GM21576 (cell line): Measurements from ENCODE around the gene ITPR1.

Experiments used
- ATAC-seq: cut with Tn5 transposase; IDR thresholded peaks from one replicate; pipeline ENCODE4 v1.9.1; 2021; ENCODE audit warnings: mild to moderate bottlenecking, moderate library complexity; ENCODE audit not compliant: unreplicated experiment

ITPR1 gene

GRCh38 chr3:4633078-4634004 lies 140.2 kb downstream of the ITPR1 start:
- ATAC-seq: peak; percentile 81

GRCh38 chr3:4634894-4635293 lies 141.7 kb downstream of the ITPR1 start:
- no peak for ATAC-seq

DNA sequence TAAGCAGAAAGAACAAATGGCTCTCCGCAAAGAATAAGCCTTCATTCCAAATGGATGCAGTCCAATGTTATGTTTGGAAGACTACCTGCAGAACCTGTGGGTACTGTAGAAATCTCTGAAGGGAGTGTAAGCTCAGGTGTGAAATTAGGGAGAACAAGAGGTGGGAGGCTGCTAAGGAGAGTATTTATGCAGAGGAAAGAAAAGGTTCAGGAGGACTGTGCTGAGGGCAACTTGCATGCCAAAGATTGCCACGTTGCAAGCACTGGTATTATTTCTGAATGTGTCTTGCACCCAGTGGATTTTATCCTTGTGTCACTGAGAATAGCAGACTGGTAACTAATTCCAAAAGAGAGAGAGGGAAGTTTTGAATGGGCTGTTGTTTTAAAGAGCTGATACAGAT lies 144.1 kb downstream of the ITPR1 start:
- no peak for ATAC-seq

GRCh38 chr3:4641863-4642563 lies 148.9 kb downstream of the ITPR1 start:
- no peak for ATAC-seq

DNA sequence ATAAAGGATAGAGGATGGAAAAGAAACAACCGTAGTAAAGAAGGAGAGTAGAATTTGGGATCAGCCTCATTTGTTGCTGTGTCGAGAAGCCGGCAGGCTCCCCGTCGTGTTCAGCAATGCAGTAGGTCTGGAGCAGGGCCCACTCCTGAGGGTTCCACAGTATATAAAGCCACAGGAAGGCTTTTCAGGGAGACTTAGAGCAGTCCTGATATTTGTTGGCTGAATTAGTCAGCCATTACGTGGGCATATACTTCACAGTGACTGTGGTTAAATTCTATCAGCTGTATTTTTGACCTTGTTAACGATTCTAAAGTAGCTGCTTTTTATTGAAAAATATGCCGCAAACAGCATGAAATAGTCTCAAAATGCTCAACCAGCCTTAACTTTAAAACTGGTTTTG lies 149.5 kb downstream of the ITPR1 start:
- no peak for ATAC-seq

DNA sequence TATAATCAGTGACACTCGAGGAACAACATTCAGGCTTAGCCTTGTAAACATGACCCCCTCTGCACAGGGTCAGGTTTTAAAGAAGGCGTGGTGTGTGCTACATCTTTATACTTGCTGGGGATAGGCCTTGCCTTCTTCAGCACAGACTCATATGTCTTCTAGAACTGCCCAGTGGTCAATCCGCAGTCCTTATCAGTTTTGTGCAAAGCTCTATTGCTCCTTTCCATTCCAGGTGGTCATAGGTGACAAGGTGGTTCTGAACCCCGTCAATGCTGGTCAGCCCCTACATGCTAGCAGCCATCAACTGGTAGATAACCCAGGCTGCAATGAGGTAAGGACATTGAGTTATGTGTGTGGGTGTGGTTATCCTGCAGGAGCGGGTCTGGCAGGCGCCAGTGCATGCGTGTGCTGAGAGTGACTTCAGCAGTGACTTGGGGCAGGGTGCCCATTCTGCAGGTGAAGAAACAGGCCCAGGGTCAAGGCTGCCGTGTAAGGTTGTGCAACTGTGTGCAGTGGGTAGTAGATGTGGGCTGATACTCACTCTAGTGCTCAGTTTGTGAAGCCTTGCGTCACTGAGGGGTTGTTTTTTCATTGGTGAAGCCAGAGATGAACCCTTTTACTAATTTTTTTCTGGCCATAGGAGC lies 150.9 kb downstream of the ITPR1 start:
- ATAC-seq: no peak

DNA sequence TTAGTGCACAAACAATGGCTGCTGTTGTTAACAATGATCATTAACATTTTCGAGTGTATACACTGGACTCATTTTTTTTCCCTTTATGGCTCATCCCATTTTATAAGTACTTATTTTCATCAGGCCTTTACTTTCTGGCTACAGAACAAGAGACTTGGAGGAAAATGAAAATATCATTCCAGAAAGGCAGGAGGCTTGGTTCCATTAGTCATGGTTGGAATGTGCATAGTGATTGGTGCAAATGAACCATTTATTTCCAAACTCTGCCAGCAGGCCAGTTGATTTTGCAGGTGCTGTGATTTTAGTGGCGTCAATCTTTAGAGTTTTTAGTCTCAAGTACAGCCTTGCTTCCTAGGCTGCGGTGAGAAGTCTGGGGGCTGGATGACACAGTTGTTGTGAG lies 151.8 kb downstream of the ITPR1 start:
- ATAC-seq: no peak

DNA sequence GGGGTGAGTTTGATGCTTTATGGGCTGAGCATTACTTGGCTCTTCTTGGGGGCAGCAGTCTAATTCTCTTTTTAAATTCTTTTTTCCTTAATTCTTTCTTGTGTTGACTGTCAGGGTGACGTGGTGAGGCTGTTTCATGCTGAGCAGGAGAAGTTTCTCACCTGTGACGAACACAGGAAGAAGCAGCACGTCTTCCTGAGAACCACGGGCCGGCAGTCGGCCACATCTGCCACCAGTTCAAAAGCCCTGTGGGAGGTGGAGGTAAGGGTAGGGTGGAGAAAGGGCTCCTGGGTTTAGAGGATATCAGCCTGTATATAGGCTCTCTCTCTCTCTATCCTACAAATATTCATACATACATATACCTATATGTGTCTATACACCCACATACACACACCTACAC lies 152.3 kb downstream of the ITPR1 start:
- ATAC-seq: no peak

DNA sequence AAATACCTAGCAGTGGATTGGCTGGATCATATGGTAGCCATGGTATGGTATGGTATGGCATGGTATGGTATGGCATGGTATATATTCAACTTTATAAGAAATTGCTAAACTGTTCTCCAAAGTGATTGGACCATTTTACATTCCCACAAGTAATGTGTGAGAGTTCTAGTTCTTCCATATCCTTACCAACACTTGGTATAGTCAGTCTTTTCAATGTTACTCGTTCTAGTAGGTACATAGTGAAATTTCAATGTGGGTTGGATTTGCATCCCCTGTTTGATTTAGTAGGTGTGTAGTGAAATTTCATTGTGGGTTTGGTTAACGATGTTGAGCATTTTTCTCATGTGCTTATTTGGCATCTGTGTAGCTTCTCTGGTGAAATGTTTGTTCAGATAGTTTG lies 154.3 kb downstream of the ITPR1 start:
- ATAC-seq: no peak

DNA sequence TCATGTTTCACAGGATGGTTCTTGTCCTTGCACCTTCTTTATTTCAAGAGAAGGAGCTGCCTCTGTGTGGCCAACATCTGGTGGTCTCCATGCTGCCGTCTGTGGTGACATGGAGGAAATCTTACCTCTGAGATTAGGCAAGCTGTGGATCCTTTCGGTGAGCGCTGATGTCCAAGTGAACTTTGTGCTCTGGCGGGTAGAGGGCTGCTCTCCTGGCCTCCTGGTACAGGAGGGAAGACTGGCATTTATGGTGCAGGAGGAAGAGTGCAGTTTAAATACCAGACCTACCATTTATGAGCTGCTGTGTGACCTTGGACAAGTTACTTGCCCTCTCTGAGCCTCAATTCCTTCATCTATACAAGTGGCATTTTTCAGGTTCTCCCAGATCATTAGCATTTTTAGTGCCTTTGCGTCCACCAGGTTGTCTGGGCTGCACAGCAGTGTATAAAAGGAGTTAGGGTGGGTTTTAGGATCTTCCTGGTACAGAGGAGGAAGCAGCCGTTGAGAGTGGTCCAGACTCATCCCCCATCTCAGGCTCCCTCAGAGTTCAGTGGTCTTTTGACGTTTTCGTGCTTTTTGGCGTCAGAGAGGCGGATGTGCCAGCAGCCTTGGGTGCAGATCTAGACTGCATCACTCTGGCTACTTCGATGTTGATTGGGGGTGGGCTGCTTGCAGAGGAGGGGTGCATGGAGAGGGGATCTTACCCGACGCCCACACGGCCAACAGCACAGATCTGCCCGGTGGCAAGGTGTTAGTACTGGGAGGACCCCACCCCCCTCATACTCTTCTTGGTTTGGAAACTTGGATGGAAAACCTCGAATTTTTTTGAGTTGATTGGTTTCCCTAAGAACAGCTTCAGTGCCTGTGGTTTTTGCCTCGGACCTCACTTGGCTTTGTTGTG lies 162.2 kb downstream of the ITPR1 start:
- no peak for ATAC-seq

- ATAC-seq: no peak
These were observed 162.9 kb downstream of the ITPR1 start for GRCh38 chr3:4656059-4656458.

- no peak for ATAC-seq
These were observed 163.6 kb downstream of the ITPR1 start for GRCh38 chr3:4656626-4657328.

- ATAC-seq: no peak
These were observed 167.8 kb downstream of the ITPR1 start for GRCh38 chr3:4660936-4661335.

GRCh38 chr3:4664412-4664811 lies 171.3 kb downstream of the ITPR1 start:
- no peak for ATAC-seq

GRCh38 chr3:4665197-4665596 lies 172.0 kb downstream of the ITPR1 start:
- no peak for ATAC-seq

GRCh38 chr3:4666071-4666470 lies 172.9 kb downstream of the ITPR1 start:
- no peak for ATAC-seq

DNA sequence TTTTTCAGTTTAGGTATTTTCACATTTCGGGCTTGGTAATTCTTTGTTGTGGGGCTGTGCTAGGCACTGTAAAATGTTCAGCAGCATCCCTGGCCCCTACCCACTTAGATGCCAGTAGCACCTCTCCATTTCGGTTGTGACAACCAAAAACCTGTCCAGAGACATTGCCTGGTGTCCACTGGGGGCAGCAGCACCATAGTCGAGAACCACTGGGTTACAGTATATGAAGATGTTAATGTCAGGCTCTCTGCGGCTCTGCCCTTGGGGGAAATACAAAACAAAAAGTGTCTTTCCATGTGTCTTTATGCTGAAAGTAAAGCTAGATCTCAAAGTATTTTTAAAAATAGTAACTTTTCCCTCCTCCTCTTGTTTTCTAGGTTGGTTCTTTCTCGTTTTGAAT lies 177.2 kb downstream of the ITPR1 start:
- no peak for ATAC-seq

DNA sequence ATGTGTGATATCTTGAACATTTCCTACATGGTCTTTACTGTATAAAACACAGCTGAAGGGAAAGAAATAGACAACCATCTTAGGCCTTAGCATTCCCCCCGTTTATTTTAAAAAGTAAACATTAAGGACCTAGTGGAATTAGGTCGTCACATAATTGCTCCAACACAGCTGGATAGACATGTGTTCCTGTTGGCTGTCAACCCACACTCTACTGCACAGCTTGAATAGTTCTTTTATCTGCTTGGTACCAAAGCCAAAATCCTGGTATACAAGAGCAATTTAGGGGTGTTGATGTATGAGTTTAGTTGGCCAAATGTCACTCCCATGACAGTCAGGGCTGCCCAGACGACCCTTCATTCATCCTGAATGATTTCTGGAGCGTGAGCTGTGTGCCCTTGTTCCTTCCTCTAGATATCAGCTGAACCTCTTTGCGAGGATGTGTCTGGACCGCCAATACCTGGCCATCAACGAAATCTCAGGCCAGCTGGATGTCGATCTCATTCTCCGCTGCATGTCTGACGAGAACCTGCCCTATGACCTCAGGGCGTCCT lies 179.7 kb downstream of the ITPR1 start:
- ATAC-seq: no peak

DNA sequence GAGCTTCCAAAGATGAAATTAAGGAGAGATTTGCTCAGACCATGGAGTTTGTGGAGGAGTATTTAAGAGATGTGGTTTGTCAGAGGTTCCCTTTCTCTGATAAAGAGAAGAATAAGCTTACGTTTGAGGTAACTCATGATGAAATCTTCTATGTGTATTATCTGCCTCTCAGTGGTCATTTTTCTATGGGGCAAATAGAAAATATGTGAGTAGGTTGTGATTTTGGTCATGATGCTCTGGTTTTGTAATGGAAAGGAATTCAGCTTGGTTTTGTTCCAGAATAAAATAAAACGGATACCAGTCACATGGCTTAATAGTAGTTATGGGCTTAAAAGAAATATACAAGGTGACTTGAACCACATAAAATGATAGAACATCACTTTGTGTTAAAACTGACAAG lies 181.1 kb downstream of the ITPR1 start:
- ATAC-seq: no peak

DNA sequence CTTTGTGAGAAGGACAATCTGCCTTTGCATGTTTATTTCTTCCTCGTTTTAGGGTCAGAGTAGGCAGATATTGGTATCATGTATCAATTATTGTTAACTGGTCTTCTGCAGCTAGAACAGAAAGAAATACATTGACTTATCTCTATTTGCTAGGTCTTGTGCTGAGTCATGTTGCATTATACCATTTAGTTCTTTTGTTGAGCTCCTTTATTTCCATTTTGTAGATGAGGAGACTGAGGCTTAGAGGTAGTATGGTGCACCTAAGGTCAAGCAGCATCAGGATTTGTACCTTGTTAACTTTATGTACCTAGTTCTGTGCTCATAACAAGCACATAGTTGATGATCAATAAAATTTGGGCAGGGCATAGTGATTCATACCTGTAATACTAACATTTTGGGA lies 182.6 kb downstream of the ITPR1 start:
- ATAC-seq: no peak
